Inflammatory macrophage treated with lipopolysaccharide for 1 hour (primary cell): ENCODE measurements around the gene KIF22.

Source experiments
- DNase-seq, 2 donors: peaks; one replicate each; pipeline ENCODE4 v3.0.0-alpha.2; 2020 to 2022

KIF22 gene

DNA sequence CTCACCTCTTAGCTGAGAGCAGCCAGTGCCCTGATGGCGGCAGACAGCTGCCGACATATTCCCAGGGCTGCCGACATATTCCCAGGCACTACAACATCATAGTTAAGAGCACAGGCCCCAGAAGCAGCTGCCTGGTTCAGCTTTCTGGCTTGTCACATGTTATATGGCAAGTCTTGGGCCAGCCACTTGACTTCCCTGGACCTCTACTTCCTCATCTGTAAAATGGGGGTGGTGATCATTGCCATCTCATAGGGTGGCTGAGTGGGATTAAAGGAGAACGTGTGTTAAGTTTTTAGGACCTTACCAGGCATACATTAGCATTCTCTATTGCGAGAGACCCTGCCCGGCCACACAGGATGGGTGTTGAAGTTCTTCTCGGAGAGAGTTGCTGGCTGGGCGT, 53.4 kb downstream of the KIF22 start:
- DNase-seq = peak in 1 of 2 donors; percentile 25

DNA sequence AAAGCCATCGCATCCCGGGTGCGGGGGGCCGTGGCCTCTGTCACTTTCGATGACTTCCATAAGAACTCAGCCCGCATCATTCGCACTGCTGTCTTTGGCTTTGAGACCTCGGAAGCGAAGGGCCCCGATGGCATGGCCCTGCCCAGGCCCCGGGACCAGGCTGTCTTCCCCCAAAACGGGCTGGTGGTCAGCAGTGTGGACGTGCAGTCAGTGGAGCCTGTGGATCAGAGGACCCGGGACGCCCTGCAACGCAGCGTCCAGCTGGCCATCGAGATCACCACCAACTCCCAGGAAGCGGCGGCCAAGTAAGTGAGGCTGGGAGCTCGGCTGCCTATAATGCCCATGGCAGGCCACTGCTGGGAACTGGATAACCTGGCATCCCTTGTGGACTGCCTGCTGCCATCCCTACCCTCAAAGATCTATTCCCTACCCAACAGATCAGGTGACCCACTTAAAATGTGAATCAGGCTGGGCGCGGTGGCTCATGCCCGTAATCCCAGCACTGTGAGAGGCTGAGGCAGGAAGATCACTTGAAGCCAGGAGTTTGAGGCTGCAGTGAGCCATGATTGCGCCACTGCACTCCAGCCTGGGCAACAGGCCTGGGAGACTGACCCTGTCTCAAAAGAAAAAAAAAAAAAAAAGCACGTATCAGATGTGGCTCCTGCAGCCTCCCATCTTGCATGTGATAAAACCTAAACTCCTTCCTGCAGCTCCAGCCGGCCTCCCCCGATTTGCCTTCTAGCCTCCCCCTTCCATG, 54.2 kb downstream of the KIF22 start:
- no peak for DNase-seq

DNA sequence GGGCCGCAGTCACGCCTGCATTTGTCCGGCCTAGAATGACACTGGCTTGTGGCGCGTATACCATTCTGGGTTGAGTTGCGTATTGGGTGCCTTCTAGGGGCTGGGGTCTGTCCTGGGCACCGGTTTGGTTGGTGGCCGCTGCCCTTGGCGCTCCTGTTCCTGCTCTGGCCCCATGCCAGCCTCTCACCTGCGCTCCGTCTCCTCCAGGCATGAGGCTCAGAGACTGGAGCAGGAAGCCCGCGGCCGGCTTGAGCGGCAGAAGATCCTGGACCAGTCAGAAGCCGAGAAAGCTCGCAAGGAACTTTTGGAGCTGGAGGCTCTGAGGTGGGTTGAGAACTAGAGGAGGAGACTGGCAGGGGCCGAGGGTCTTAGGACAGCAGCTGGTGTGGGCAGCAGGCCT, 55.1 kb downstream of the KIF22 start:
- no peak for DNase-seq

DNA sequence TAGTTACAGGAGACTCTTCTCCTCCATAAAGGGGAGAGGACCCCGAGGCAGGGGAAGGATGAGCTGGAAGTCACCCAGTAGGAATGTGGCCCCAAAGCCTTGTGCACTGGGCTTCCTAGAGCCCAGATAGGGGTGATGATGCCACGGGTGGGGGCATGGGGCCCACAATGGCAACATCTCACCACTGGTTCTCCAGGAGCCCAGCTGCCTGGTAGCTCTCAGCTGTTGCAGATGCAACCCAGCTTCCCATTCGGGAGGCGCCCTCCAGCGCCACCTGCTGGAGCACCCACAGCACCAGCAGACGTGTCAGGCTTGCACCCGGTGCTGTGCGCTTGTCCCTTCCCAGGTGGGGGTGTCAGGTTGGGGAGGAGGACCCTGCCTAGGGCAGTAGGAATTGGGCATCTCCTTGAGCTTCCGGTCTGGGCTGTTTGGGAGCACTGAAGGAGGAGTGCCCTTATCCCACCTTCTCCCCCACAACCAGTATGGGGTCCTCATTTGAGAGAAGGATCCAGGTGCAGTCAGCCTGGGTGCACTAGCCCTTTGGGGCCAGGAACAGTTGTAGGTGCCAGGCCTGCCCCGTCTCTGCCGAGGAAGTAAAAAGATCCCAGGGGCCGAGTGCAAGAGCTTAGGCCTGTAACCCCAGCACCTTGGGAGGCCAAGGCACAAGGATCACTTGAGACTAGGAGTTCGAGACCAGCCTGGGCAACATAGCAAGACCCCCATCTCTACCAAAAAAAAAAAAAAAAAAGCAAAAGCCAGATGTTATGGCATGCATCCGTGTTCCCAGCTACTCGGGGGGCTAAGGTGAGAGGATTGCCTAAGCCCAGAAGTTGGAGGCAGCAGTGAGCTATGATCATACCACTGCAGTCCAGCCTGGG, 58.1 kb downstream of the KIF22 start:
- DNase-seq = peak; percentile 48 to 81

DNA sequence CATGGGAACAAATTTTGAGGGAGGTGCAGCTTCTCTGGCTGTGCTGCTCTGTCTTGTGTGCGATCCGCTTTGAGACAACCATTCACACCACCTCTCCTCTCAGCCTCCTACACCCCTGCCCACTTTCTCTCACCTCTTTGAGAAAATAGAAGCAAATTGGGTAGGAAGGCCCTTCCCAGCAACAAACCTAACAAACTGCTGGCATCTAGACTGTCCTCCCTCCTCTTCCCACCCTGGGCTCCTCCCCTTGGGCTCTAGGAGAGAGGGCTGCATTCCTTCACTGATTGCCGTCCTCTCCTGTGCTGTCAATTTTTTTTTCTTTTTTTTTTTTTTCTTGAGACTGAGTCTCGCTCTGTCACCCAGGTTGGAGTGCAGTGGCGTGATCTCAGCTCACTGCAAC, 59.0 kb downstream of the KIF22 start:
- DNase-seq = no peak

DNA sequence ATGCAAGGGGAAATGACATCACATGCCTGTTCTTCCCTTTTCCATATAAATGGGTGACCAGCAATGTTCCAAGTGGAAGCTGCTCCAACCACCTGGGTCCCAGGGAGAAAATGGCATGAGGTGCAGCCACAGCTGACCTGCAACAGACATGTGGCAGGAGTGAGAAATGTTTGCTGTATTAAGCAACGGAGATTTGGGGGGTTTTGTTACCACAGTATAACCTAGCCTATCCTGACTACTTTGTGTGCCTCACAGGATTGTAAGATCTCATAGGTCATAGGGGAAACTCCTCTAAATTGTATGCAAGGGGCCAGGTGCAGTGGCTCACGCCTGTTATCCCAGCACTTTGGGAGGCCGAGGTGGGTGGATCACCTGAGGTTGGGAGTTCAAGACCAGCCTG, 60.4 kb downstream of the KIF22 start:
- DNase-seq = no peak

DNA sequence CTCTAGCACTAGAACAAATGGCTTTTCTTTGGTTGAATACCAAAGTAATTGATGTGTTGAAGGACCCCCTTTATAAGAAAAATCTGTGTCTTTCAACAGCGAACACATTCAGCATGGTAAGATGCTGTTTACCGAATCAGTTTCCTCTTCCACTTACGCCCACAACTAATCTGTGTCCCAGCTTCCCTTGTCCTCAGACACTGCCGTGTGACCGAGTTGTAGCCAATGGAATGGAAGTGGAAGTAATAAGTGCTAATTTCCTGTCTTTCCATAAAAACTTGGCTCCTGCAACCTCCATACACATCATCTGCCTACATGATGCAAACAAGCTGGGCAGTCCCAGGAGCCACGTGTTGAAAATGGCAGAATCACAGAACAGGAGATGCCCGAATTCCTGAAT, 62.1 kb downstream of the KIF22 start:
- peak; percentile 59 to 87 for DNase-seq

DNA sequence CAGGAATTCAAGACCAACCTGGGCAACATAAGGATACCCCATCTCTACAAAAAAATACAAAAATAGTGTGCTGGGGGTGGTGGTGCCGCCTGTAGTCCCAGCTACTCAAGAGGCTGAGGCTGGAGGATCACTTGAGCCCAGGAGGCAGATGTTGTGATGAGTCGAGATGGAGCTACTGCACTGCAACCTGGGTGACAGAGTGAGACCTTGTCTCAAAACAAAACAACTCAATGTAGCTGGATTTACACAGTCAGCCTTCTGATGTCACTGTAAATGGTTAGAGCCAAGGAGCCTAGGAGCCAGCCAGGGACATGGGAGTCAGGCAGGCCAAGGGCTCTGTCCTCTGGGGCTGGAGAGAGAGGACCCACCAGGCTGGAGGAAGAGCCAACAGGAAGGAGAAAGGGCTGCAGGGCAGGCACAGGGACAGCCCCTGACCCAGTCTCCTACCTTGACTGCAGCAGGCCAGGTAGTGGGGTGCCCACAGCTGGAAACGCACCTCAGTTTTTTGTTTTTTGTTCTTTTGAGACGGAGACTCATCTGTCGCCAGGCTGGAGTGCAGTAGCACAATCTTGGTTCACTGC, 64.1 kb downstream of the KIF22 start:
- DNase-seq = no peak
